LNCAP (cell line): ENCODE measurements around the gene OSBPL10.

Experiments
- CTCF ChIP-seq: fragments of 450-650 bp; IDR thresholded peaks from 2 replicates; pipeline ENCODE4 v1.5.1; 2017; ENCODE audit warnings: mild to moderate bottlenecking

Gene OSBPL10

DNA sequence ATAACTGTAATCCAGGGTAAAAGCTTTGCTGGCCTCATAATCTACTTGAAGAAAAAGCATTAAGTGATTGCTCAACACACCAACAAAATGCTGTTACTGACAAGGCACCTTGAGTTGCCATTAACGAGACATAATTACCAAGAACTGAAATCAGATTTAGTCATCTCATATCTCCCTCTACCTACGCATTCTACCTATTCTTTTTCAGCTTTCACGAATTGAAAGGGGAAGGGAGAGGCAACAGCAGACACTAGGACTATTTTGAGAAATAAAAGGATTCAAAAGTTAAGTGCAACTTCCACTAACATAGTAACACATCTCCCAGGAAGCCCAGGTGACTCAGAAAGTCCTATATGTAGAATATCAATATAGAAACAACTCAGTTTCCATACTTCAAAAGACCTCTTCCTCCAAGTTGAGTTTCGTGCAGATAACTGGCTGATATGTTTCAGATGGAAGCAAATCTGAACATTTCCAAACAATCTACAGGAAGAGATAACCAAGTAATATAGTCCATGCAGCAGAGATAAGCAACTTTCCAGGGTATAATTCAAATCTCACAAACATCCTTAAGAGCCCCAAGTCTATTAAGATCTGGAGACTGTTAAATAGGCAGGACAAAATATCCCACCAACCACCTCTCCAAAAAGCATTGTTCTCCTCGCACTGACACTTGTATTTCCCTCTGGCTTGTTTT is 1.9 kb downstream of the OSBPL10 start:
- TF ChIP-seq CTCF: no peak

DNA sequence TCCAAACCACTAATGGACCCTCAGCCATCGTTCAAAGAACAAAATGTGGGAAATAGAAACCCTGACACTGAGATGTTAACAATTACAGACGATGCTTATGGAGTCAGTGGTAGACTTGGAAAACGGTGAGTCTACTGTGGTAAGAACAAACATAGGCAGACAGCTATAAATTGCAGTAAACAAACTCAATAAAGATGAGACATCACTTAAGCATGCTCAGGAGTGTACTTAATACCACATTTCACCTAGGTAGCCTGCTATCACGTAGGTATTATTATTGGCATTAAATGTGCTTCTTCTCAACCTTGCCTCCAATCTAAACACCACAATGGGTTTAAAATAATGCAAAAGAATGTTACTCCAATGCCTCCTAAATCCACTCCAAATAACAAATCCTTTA is 2.5 kb downstream of the OSBPL10 start:
- TF ChIP-seq CTCF: no peak

- no peak for TF ChIP-seq CTCF
Observed at GRCh38 chr3:31977736-31978135, 3.3 kb downstream of the OSBPL10 start.

DNA sequence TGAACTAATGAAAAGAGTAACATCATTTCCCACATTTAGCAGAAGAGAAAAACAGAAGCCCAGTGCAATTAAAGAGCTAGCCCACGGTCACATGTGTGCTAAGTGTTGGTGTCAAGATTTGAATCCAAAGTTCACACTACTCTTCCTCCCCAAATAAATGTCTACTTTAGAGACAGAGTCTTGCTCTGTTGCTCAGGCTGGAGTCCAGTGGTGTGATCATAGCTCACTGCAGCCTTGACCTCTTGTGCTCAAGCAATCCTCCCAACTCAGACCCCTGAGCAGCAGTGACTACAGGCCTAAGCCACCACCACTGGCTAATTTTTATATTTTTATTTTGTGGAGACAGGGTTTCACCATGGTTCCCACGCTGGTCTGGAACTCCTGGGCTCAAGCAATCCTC is 4.8 kb downstream of the OSBPL10 start:
- no peak for TF ChIP-seq CTCF

GRCh38 chr3:31974964-31975363 is 6.1 kb downstream of the OSBPL10 start:
- no peak for TF ChIP-seq CTCF

DNA sequence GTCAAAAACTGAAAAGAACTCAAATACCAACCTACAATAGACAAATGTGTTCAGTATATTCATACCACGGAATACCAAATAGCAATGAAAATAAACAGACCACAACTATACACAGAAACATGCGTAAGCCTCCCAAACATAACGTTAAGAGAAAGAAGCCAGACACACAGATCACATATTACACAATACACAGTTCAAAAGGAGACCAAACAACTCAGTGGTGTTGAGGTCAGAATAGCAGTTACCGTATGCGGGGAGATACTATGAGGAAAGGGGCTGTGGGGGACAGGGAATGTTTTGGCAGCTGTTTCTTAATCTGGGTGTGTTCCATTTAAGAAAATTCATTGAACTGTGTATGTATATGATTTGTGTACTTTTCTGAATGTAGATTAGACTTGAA is 6.6 kb downstream of the OSBPL10 start:
- no peak for TF ChIP-seq CTCF

DNA sequence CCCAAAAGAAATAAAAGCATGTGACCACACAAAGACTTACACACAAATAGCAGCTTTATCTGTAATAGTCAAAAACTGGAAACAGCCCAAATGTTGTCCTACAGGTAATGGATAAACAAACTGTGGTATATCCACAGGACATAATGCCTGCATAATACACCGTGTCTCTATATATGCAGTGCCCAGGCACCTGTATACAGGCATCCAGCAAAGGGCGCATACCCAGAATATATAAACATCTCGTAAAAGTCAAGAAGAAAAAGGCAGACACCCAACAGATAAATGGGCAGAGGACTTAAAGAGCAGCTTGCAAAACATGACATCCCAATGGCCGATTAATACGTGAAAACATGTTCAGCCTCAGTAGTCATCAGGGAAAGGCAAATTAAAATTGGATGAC is 7.2 kb downstream of the OSBPL10 start:
- TF ChIP-seq CTCF: no peak

DNA sequence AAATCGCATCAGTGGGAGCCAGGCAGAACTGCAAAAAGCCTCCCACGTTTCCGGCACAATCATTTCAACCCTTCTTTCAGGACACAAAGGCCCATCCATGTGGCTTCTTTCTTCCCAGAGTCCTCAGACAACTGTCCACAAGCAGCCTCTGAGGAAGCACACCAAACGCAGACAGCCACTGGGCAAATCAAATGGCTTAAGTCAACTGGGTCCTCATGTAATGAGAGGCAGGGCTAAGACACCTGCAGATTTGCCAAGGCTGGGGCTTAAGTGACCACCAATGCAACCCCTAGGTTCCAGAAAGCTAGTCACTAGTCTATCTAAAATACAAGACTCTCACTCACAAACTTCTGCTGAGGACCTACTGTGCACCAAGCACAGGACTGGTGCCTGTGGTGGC is 8.0 kb downstream of the OSBPL10 start:
- TF ChIP-seq CTCF: no peak
